GM12891 (cell line): ENCODE data around the gene NUFIP2.

Experiments used
- POLR2A ChIP-seq: IDR thresholded peaks from 2 replicates; pipeline ENCODE4 v1.6.1; 2011; ENCODE audit warnings: low read depth, low read length, control low read depth
- POLR2AphosphoS5 ChIP-seq: IDR thresholded peaks from 2 replicates; pipeline ENCODE4 v1.6.1; 2011; ENCODE audit warnings: low read depth, low read length, control low read depth
- POU2F2 ChIP-seq: IDR thresholded peaks from 2 replicates; pipeline ENCODE4 v1.6.1; 2011; ENCODE audit warnings: low read depth, mild to moderate bottlenecking, control low read depth, low read length, moderate library complexity
- SPI1 ChIP-seq: IDR thresholded peaks from 2 replicates; pipeline ENCODE4 v1.6.1; 2011; ENCODE audit warnings: low read depth, low read length, control low read depth
- TAF1 ChIP-seq: IDR thresholded peaks from 2 replicates; pipeline ENCODE4 v1.6.1; 2011; ENCODE audit warnings: low read depth, low read length, control low read depth

DNA sequence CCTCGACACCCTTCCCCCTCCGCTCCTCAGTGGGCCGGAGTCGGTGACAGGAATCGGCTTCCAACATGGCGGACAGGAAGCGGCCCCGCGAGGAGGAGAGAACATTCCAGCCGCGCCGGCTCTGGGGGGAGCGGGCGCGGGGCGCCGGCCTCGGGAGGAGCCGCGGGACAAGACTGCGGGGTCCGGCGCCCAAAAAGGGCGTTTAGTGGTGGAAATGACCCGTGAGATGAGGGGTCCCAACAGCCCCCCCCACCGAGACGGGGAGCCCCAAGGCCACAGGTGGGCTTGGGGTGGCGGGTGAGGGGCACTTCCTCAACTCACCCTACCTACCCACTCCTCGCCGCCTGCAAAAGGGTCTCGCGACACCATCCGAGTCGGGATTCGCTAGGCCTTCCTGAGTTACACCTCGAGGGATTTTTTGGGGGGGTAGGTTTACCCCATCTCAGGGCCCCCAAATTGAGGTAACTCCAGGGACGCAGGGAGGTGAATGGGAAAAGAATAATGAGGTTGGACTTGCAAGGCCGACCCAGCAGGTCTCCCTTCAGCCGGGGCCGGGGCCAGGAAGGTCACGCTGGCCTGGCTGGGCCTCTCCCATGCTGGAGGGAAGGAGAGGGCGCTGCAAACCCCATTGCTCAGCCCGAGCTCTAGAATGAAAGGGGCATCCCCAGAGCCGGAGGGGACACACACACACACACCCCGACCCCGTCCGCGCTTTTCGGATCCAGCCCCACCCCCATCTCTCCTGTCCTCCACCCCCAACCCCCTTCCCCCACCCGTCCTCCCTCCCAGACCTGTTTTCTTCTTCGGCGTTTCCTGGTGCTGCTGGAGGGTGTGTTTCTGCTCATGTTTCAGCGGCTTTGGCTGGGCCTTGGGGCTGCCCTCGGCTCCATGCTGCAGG, 707 bp downstream of the NUFIP2 start:
- TF ChIP-seq POLR2AphosphoS5 (no peak; the same call in 1 of the 2 replicates), POLR2A (no peak), TAF1 (peak; percentile 36; the same call in 1 of the 2 replicates), POU2F2 (no peak), SPI1 (no peak)
